ENCODE data around the gene PRODH2. TPM values are rescaled to one million over a fixed set of nuclear protein-coding genes. Genes with fewer than 3 reads are reported as not detected.

Gene PRODH2
- total and polyA plus RNA-seq, 2 donors (not counting 3 experiments of a cell fraction or from before 2014, with no cell fraction given) = not detected

DNA sequence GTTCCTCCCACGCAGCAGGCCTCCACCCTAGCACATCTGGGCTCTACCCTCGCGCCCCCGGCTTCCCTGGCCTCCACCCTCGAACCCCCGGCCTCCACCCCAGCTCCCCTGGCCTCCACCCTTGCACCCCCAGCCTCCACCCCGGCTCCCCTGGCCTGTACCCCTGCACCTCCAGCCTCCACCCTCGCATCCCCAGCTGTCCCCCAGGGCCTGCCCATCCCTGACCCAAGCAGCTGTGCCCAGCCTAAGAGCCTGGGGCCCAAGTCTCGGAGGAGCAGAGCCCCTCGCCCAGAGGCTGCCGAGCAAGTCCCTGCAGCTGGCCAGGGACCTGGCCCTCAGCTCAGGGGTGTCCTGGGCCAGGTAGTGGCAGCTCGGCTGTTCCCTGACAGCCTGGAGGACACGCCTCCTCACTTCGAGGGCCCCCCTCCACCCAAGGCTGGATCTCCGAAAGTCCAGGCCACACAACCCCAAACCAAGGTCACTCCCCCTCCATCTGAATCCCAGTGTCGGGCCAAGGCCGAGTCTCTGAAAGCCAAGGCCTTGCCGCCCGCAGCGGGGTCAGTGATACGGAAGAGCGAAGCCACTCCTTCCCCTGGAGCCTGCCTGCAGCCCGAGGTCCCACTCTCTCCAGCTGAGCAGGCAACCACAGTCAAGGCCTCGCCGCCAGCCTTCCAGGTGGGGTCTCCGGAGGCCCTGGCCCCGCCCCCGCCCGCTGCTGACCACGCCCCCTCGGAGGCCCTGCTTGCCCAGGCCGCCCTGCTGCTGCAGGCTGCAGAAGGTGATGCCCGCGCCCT, 45.2 kb downstream of the PRODH2 start:
- Histone ChIP-seq H3K79me2 (ENCODE audit: control insufficient read depth, insufficient read depth, low read length) (no peaks in the 10 kb centered on the region), H3K36me3 (ENCODE audit: control insufficient read depth in 2 of 2, extremely low read depth in 1 of 2, insufficient read depth in 2 of 2, low read length in 2 of 2) (peaks cover 3 to 6% of the 10 kb centered on the region in 2 experiments), H4K20me1 (replicated peaks; ENCODE audit: control insufficient read depth, extremely low read depth, insufficient read depth, low read length) (no peaks in the 10 kb centered on the region), H3K9me1 (replicated peaks; ENCODE audit: control insufficient read depth, extremely low read depth, insufficient read depth, low read length) (no peaks in the 10 kb centered on the region), H3K4me2 (ENCODE audit: insufficient read depth, low read length) (no peak overlapping the region), H3K4me1 (ENCODE audit: control insufficient read depth, extremely low read depth, insufficient read depth, low read length) (no peaks in the 10 kb centered on the region), H3K9ac (replicated peaks; ENCODE audit: extremely low read depth, insufficient read depth, low read length) (no peak overlapping the region), H3K9me3 (replicated peaks; ENCODE audit: control insufficient read depth, insufficient read depth, low read length) (no peaks in the 10 kb centered on the region), H2AFZ (ENCODE audit: low read depth, low read length) (no peak overlapping the region), H3K27ac (ENCODE audit: insufficient read depth, low read depth, low read length) (no peak overlapping the region), H3K4me3 (replicated peaks in 1 of 3; ENCODE audit: insufficient read depth in 1 of 3, low read depth in 1 of 3, low read length in 3 of 3) (no peak overlapping the region), H3K27me3 (ENCODE audit: control insufficient read depth in 2 of 2, insufficient read depth in 2 of 2, low read length in 2 of 2) (no peaks in the 10 kb centered on the region)
- dilution Hi-C loops (cut with MboI; ENCODE audit: extremely low pct_ligation_motif_present, low sequenced_read_pairs) = no loop called here
- FAIRE-seq (no peak), DNase-seq (ENCODE audit: low read depth, low spot score) (no peak)
- TF ChIP-seq POLR2AphosphoS5 (IDR thresholded peaks at IDR 0.05; ENCODE audit: insufficient read depth, low read depth, low read length) (no peak), MYC (IDR thresholded peaks at IDR 0.05; ENCODE audit: low read depth, low read length) (no peak), EZH2 (IDR thresholded peaks at IDR 0.05; ENCODE audit: borderline replicate concordance, low read depth, low read length, severe bottlenecking) (no peak), JUN (IDR thresholded peaks at IDR 0.05; ENCODE audit: borderline replicate concordance, insufficient read depth, insufficient read length, low read depth) (no peak)
- intact Hi-C loops (cut with micrococcal nuclease) = no loop called here
- POLR2A ChIA-PET = no interaction called here
- CTCF ChIA-PET = interaction anchor here (1.1 to 1.2 kb wide), 2 partner anchors 19 to 115 kb away, joined by 3 read pairs; partner anchors contain the start of gene LIN37
- BruUV-seq (replicated peaks) = no TSS peak

DNA sequence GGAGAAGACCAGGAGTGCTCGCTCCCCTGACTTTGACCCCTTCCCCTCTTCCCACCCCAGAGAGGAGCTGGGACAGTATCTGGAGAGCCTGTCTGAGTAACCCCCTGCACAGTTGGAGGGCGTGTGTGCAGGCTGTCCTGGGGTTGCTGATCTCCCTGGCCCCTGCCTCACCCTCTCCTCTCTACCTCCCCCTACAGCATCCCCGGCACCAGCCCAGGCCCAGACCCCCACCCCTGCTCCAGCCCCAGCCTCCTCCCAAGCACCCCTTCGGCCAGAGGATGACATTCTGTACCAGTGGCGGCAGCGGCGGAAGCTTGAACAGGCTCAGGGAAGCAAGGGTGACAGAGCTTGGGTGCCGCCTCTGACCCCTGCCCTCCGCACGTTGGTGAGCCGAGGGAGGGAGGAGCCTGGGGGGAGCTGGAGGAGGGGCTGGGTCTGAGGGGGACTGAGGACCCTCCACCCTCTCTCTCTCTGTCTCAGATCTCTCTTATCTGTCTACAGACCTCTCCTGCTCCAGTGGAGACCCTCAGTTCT, 46.0 kb downstream of the PRODH2 start:
- peaks cover 3 to 7% of the 10 kb centered on the region in 2 experiments for H3K36me3 ChIP-seq (ENCODE audit: control insufficient read depth in 2 of 2, extremely low read depth in 1 of 2, insufficient read depth in 2 of 2, low read length in 2 of 2)
- no TSS peak for BruUV-seq (replicated peaks)
- H3K27ac ChIP-seq (ENCODE audit: insufficient read depth, low read depth, low read length) = no peak overlapping the region
- H3K79me2 ChIP-seq (ENCODE audit: control insufficient read depth, insufficient read depth, low read length) = no peaks in the 10 kb centered on the region
- H3K4me1 ChIP-seq (ENCODE audit: control insufficient read depth, extremely low read depth, insufficient read depth, low read length) = no peaks in the 10 kb centered on the region
- no peaks in the 10 kb centered on the region for H3K27me3 ChIP-seq (ENCODE audit: control insufficient read depth in 2 of 2, insufficient read depth in 2 of 2, low read length in 2 of 2)
- ChIA-PET POLR2A (no interaction called here), CTCF (interaction anchor here (1.1 to 1.2 kb wide), 2 partner anchors 18 to 114 kb away, joined by 3 read pairs; partner anchors contain the start of gene LIN37)
- no peak overlapping the region for H3K4me3 ChIP-seq (replicated peaks in 1 of 3; ENCODE audit: insufficient read depth in 1 of 3, low read depth in 1 of 3, low read length in 3 of 3)
- no peak for DNase-seq (ENCODE audit: low read depth, low spot score)
- dilution Hi-C loops (cut with MboI; ENCODE audit: extremely low pct_ligation_motif_present, low sequenced_read_pairs) (no loop called here), intact Hi-C loops (cut with micrococcal nuclease) (no loop called here)
- no peak overlapping the region for H3K4me2 ChIP-seq (ENCODE audit: insufficient read depth, low read length)
- TF ChIP-seq EZH2 (IDR thresholded peaks at IDR 0.05; ENCODE audit: borderline replicate concordance, low read depth, low read length, severe bottlenecking) (no peak), POLR2AphosphoS5 (IDR thresholded peaks at IDR 0.05; ENCODE audit: insufficient read depth, low read depth, low read length) (no peak), POLR2A (IDR thresholded peaks at IDR 0.05; ENCODE audit: low read depth, low read length) (no peak), MYC (IDR thresholded peaks at IDR 0.05; ENCODE audit: low read depth, low read length) (no peak), FOS (IDR thresholded peaks at IDR 0.05; ENCODE audit: borderline replicate concordance, insufficient read depth, low read length) (no peak), JUN (IDR thresholded peaks at IDR 0.05; ENCODE audit: borderline replicate concordance, insufficient read depth, insufficient read length, low read depth) (no peak), GATA2 (IDR thresholded peaks at IDR 0.05; ENCODE audit: insufficient read depth, insufficient read length, low read depth, low read length) (no peak)
- TF ChIP-seq, protein P1, sequence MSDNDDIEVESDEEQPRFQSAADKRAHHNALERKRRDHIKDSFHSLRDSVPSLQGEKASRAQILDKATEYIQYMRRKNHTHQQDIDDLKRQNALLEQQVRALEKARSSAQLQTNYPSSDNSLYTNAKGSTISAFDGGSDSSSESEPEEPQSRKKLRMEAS (IDR thresholded peaks at IDR 0.05; ENCODE audit: insufficient read depth, insufficient read length) = no peak
- TF ChIP-seq, protein P2, sequence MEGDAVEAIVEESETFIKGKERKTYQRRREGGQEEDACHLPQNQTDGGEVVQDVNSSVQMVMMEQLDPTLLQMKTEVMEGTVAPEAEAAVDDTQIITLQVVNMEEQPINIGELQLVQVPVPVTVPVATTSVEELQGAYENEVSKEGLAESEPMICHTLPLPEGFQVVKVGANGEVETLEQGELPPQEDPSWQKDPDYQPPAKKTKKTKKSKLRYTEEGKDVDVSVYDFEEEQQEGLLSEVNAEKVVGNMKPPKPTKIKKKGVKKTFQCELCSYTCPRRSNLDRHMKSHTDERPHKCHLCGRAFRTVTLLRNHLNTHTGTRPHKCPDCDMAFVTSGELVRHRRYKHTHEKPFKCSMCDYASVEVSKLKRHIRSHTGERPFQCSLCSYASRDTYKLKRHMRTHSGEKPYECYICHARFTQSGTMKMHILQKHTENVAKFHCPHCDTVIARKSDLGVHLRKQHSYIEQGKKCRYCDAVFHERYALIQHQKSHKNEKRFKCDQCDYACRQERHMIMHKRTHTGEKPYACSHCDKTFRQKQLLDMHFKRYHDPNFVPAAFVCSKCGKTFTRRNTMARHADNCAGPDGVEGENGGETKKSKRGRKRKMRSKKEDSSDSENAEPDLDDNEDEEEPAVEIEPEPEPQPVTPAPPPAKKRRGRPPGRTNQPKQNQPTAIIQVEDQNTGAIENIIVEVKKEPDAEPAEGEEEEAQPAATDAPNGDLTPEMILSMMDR (IDR thresholded peaks at IDR 0.05; ENCODE audit: extremely low read depth in 1 of 2, insufficient read depth in 1 of 2, low read depth in 1 of 2, low read length in 2 of 2) = no peak
- H3K9me1 ChIP-seq (replicated peaks; ENCODE audit: control insufficient read depth, extremely low read depth, insufficient read depth, low read length) = no peaks in the 10 kb centered on the region
- no peaks in the 10 kb centered on the region for H3K9me3 ChIP-seq (replicated peaks; ENCODE audit: control insufficient read depth, insufficient read depth, low read length)
- no peak overlapping the region for H2AFZ ChIP-seq (ENCODE audit: low read depth, low read length)
- H4K20me1 ChIP-seq (replicated peaks; ENCODE audit: control insufficient read depth, extremely low read depth, insufficient read depth, low read length) = no peaks in the 10 kb centered on the region
- FAIRE-seq = no peak
- H3K9ac ChIP-seq (replicated peaks; ENCODE audit: extremely low read depth, insufficient read depth, low read length) = no peak overlapping the region

Measured in endothelial cell of umbilical vein (primary cell).